ENCODE data around the gene SYCP3.

The SYCP3 gene

DNA sequence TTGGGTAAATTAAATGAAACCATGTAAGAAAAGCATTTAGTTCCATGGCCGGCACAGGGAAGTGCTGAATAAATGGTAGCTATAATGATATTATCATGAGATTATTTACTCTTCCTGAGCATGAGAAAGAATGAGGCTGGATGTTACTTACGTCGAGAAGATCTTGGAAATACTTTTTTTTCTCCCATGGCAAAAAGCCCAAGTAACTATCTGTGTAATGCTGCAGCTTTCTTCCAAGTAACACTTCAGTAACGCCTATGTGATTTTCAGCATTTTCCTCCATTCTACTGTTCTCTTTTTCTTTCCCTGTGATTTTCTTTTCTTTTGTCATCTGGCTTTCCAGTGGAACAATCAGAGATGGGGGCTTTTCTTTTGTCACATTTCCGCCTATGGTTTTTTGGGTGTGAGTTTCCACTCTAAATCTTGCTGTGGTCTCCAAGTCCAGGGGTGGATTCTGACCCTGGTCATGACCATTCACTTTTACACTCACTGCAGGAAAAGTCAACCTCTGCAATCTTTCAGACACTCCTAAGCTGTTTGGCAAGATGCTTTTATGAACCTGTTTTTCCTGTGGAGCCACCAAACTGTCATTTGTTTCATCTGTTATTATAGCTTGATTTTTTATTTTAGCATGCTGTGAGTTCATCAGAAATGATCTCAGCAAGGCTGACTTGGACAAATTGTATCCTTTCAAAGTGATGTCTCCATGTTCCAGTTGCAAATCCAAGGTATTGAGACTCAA is 25.0 kb upstream of the SYCP3 start:
- TF ChIP-seq NFIC (IDR thresholded peaks at IDR 0.05) (no peak), EP300 (IDR thresholded peaks at IDR 0.05; ENCODE audit: borderline replicate concordance) (no peak), FOXM1 (IDR thresholded peaks at IDR 0.05; ENCODE audit: borderline replicate concordance, low read depth) (no peak), CREB1 (IDR thresholded peaks at IDR 0.05; ENCODE audit: low read depth) (no peak), TAF1 (IDR thresholded peaks at IDR 0.05; ENCODE audit: low read depth) (no peak), EGR1 (IDR thresholded peaks at IDR 0.05) (no peak)
- TF ChIP-seq, protein P1, sequence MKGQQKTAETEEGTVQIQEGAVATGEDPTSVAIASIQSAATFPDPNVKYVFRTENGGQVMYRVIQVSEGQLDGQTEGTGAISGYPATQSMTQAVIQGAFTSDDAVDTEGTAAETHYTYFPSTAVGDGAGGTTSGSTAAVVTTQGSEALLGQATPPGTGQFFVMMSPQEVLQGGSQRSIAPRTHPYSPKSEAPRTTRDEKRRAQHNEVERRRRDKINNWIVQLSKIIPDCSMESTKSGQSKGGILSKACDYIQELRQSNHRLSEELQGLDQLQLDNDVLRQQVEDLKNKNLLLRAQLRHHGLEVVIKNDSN (IDR thresholded peaks at IDR 0.05), result no peak
- TF ChIP-seq, protein P2, sequence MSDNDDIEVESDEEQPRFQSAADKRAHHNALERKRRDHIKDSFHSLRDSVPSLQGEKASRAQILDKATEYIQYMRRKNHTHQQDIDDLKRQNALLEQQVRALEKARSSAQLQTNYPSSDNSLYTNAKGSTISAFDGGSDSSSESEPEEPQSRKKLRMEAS (IDR thresholded peaks at IDR 0.05), result no peak

DNA sequence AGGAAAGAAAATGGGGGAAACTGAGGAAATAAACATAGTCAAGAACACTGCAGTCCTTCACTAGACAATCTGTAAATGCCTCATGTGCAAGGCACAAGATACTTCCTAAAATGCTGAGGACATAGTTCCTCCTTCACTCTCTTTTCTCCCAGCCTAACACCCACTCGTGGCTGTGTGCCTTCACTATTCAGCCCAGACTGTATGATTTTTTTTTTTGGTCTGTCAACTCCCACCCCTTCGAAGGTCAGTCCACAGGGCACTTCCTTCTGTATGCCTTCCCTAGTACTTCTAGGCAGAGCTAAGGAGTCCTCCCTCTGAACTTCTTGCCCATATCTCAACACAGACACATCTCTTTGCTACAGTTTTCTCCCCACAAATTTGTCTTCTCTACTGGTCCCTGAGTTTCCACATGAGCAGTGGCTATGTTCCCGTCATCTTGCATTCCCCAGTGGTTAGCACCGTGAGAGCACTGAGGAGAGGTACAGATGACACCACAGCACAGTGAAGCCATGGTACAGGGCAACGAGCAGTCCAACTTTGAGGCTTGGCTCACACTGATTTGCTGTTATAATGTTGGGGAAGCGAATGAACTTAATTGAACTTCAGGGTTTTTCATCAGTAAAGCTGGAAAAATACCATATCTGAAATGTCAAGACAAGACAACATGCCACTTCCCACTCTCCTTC is 24.1 kb upstream of the SYCP3 start:
- TF ChIP-seq RAD21 (IDR thresholded peaks at IDR 0.05; ENCODE audit: low read depth) (no peak), CREB1 (IDR thresholded peaks at IDR 0.05; ENCODE audit: low read depth) (no peak), YY1 (IDR thresholded peaks at IDR 0.05; ENCODE audit: low read depth) (no peak)
- TF ChIP-seq, protein P2 (IDR thresholded peaks at IDR 0.05), result no peak

DNA sequence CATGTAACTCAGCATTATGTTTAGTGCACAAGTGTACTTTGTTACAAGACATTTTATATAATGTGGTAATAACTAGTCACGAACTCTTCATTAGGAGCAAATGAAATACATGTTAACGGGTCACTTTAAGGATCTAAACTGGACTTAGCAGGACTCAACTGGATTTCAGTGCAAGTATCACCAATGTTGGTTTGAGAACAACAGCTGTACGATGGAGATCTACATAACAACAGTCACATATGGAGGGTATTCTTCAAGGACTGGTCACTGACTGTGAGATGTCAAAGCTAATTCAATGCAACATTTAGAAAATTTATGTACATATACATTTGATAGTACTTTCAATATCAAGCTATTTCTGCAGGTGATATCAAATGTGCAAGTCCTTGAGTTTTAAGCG is 22.5 kb upstream of the SYCP3 start:
- TF ChIP-seq TCF12 (IDR thresholded peaks at IDR 0.05; ENCODE audit: low read depth) (no peak), CEBPB (IDR thresholded peaks at IDR 0.05) (no peak), ZBTB7A (IDR thresholded peaks at IDR 0.05; ENCODE audit: low read depth) (no peak), EP300 (IDR thresholded peaks at IDR 0.05; ENCODE audit: borderline replicate concordance) (no peak), EGR1 (IDR thresholded peaks at IDR 0.05) (no peak), NFIC (IDR thresholded peaks at IDR 0.05) (no peak), CREB1 (IDR thresholded peaks at IDR 0.05; ENCODE audit: low read depth) (no peak), FOXM1 (IDR thresholded peaks at IDR 0.05; ENCODE audit: borderline replicate concordance, low read depth) (no peak), TAF1 (IDR thresholded peaks at IDR 0.05; ENCODE audit: low read depth) (no peak), RAD21 (IDR thresholded peaks at IDR 0.05; ENCODE audit: low read depth) (no peak), TEAD4 (IDR thresholded peaks at IDR 0.05) (no peak), YY1 (IDR thresholded peaks at IDR 0.05; ENCODE audit: low read depth) (no peak)
- TF ChIP-seq, protein P1 (IDR thresholded peaks at IDR 0.05), result no peak
- TF ChIP-seq, protein P3, sequence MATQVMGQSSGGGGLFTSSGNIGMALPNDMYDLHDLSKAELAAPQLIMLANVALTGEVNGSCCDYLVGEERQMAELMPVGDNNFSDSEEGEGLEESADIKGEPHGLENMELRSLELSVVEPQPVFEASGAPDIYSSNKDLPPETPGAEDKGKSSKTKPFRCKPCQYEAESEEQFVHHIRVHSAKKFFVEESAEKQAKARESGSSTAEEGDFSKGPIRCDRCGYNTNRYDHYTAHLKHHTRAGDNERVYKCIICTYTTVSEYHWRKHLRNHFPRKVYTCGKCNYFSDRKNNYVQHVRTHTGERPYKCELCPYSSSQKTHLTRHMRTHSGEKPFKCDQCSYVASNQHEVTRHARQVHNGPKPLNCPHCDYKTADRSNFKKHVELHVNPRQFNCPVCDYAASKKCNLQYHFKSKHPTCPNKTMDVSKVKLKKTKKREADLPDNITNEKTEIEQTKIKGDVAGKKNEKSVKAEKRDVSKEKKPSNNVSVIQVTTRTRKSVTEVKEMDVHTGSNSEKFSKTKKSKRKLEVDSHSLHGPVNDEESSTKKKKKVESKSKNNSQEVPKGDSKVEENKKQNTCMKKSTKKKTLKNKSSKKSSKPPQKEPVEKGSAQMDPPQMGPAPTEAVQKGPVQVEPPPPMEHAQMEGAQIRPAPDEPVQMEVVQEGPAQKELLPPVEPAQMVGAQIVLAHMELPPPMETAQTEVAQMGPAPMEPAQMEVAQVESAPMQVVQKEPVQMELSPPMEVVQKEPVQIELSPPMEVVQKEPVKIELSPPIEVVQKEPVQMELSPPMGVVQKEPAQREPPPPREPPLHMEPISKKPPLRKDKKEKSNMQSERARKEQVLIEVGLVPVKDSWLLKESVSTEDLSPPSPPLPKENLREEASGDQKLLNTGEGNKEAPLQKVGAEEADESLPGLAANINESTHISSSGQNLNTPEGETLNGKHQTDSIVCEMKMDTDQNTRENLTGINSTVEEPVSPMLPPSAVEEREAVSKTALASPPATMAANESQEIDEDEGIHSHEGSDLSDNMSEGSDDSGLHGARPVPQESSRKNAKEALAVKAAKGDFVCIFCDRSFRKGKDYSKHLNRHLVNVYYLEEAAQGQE (IDR thresholded peaks at IDR 0.05; ENCODE audit: low read depth), result no peak
- TF ChIP-seq, protein P2 (IDR thresholded peaks at IDR 0.05), result no peak

DNA sequence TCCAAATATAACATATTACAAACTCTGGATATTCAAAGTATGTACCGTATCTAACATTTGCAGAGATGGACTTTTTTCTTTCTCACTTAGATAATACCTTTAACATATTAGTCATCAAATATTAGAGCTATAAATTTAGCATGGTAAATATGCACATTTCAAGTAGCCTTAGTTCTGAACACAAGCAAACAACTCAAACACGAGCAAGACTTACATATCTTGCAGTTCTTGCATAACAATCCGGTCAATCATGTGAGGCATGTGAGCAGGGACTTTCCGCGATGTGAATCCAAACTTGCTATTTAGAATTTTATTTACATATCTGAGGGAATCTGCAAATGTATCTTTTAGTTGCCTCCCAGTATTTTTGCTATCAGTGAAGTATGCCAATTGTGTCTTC is 22.1 kb upstream of the SYCP3 start:
- TF ChIP-seq, protein P3 (IDR thresholded peaks at IDR 0.05; ENCODE audit: low read depth), result no peak
- TF ChIP-seq TAF1 (IDR thresholded peaks at IDR 0.05; ENCODE audit: low read depth), result no peak
- no peak for TF ChIP-seq EP300 (IDR thresholded peaks at IDR 0.05; ENCODE audit: borderline replicate concordance)
- TF ChIP-seq, protein P2 (IDR thresholded peaks at IDR 0.05), result no peak
- no peak for TF ChIP-seq ZBTB7A (IDR thresholded peaks at IDR 0.05; ENCODE audit: low read depth)
- no peak for TF ChIP-seq FOXM1 (IDR thresholded peaks at IDR 0.05; ENCODE audit: borderline replicate concordance, low read depth)
- no peak for TF ChIP-seq RAD21 (IDR thresholded peaks at IDR 0.05; ENCODE audit: low read depth)
- TF ChIP-seq, protein P1 (IDR thresholded peaks at IDR 0.05), result no peak
- no peak for TF ChIP-seq TCF12 (IDR thresholded peaks at IDR 0.05; ENCODE audit: low read depth)
- no peak for TF ChIP-seq CEBPB (IDR thresholded peaks at IDR 0.05)
- no peak for TF ChIP-seq EGR1 (IDR thresholded peaks at IDR 0.05)
- no peak for TF ChIP-seq YY1 (IDR thresholded peaks at IDR 0.05; ENCODE audit: low read depth)
- TF ChIP-seq CREB1 (IDR thresholded peaks at IDR 0.05; ENCODE audit: low read depth), result no peak
- TF ChIP-seq NFIC (IDR thresholded peaks at IDR 0.05), result no peak
- no peak for TF ChIP-seq TEAD4 (IDR thresholded peaks at IDR 0.05)

Data from Ishikawa (cell line).